ENCODE data around the gene ZRANB1.

ZRANB1 gene

DNA sequence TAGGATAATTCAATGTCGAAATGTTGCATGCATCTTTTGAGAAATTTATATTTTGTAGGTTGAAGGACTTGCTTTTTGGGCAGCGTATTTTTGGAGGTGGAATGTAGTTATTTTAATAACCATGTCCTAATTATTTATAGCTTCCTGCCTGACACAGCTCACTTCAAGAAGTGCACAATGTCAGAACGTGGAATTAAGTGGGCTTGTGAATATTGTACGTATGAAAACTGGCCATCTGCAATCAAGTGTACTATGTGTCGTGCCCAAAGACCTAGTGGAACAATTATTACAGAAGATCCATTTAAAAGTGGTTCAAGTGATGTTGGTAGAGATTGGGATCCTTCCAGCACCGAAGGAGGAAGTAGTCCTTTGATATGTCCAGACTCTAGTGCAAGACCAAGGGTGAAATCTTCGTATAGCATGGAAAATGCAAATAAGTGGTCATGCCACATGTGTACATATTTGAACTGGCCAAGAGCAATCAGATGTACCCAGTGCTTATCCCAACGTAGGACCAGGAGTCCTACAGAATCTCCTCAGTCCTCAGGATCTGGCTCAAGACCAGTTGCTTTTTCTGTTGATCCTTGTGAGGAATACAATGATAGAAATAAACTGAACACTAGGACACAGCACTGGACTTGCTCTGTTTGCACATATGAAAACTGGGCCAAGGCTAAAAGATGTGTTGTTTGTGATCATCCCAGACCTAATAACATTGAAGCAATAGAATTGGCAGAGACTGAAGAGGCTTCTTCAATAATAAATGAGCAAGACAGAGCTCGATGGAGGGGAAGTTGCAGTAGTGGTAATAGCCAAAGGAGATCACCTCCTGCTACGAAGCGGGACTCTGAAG, 620 bp downstream of the ZRANB1 start:
- TF ChIP-seq, protein P1, sequence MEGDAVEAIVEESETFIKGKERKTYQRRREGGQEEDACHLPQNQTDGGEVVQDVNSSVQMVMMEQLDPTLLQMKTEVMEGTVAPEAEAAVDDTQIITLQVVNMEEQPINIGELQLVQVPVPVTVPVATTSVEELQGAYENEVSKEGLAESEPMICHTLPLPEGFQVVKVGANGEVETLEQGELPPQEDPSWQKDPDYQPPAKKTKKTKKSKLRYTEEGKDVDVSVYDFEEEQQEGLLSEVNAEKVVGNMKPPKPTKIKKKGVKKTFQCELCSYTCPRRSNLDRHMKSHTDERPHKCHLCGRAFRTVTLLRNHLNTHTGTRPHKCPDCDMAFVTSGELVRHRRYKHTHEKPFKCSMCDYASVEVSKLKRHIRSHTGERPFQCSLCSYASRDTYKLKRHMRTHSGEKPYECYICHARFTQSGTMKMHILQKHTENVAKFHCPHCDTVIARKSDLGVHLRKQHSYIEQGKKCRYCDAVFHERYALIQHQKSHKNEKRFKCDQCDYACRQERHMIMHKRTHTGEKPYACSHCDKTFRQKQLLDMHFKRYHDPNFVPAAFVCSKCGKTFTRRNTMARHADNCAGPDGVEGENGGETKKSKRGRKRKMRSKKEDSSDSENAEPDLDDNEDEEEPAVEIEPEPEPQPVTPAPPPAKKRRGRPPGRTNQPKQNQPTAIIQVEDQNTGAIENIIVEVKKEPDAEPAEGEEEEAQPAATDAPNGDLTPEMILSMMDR (IDR thresholded peaks at IDR 0.05; ENCODE audit: low read depth, low read length) = no peak

DNA sequence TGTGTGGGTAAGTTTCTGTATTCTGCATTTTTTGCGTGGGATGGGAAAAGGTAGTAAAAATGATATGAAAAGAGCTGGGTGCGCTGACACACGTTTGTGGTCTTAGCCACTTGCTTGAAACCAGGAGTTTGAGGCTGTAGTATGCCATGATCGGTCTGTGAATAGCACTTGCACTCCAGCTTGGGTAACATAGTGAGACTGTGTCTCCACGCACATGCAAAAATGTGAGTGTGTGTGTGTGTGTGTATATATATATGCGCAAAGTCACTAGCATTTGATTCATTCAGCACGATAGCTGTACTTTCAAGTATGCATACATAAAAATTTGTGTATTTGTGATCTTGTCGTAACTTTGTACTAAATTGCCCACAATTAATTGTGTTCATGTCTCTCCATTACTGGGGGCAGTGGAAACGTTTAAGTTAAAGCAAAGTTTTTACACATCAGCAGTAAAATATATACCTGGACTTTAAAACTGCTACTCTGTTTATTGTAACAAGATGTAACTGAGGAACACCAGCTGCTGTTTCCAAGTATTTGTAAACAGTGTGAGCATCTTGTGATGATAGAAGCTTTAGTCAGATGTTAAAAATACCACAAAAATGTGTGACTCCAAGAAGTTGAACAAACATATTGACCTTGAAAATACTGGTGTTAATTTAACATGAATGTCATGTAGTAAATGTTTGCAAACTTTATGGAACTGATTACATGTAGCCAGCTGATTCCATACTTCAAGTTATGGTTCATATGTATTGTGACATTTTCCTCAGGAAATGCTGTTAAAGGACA, 1.6 kb downstream of the ZRANB1 start:
- peak; percentile 70 for DNase-seq (ENCODE audit: extremely low read depth, low read depth)
- TF ChIP-seq, protein P1 (IDR thresholded peaks at IDR 0.05; ENCODE audit: low read depth, low read length) = no peak

More for the DNA sequence above, 620 bp downstream of the ZRANB1 start:
- no peak for DNase-seq (ENCODE audit: extremely low read depth, low read depth)

DNA sequence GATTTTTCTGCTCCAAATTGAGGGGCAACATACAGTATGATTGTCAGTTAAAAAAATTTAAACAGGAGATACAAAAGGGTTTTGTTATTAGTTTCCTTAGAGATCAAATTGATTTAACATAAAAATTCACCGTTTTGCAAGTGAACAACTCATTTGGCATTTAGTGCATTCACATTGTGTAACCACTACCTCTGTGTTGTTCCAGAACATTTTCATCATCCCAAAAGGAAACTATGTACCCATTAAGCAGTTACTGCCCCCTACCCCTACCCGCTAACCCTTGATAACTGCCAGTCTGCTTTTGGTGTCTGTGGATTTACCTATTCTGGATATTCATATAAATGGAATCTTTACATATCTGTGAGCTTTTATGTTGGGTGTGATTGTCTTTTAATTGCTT, 3.1 kb downstream of the ZRANB1 start:
- DNase-seq (ENCODE audit: extremely low read depth, low read depth) = no peak
- TF ChIP-seq, protein P1 (IDR thresholded peaks at IDR 0.05; ENCODE audit: low read depth, low read length) = no peak

DNA sequence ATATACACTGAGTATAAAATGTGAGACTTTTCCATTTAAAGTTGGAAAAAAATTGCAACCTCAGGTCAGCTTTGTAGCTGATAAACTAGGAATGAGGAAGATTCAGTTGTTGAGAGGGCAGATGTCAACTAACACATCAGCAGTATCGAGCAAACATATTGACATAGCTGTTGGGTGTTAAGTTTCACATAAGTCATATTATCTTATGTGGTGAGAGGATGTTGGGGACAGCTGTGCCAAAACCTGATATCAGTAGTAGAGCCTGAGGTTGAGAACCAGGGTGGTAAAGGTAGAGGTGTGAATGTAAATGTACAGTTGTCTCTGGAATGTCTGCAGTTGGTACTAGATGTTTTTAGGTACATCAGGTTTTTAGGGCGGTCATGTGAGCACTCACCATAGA, 5.0 kb downstream of the ZRANB1 start:
- no peak for DNase-seq (ENCODE audit: extremely low read depth, low read depth)
- TF ChIP-seq, protein P1 (IDR thresholded peaks at IDR 0.05; ENCODE audit: low read depth, low read length) = no peak

DNA sequence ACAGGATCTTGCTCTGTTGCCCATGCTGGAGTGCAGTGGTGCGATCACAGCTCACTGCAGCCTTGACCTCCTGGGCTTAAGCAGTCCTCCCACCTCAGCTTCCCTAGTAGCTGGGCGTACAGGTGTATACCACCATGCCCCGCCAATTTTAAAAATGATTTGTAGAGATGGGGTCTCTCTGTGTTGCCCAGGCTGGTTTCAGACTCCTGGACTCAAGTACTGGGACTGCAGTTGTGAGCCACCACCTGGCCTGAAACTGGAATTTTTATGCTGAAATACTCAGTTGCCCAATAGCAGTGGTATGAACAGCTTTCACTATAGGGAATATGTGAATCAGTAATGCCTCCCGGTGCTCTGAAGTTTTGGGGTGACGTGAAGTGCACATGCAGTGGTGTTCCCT, 7.6 kb downstream of the ZRANB1 start:
- TF ChIP-seq, protein P1 (IDR thresholded peaks at IDR 0.05; ENCODE audit: low read depth, low read length) = no peak
- DNase-seq (ENCODE audit: extremely low read depth, low read depth) = no peak

DNA sequence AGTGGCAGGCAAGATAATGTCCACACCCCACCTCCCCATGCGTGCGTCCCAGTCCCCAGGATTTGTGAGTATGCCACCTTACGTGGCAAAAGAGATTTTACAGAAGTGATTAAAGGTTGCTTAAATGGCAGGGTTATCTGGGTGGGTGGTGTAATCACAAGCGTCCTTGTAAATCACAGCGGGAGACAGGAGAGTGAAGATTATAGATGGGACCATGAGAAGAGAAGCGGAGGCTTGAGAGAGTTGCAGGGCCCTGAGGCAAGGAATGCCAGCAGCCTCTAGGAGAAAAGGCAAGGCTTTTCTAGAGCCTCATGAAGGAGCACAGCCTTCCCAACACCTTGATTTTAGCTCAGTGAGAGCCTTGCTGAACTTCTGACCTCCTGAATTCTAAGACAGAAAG, 10.2 kb downstream of the ZRANB1 start:
- no peak for DNase-seq (ENCODE audit: extremely low read depth, low read depth)
- TF ChIP-seq, protein P1 (IDR thresholded peaks at IDR 0.05; ENCODE audit: low read depth, low read length) = no peak

DNA sequence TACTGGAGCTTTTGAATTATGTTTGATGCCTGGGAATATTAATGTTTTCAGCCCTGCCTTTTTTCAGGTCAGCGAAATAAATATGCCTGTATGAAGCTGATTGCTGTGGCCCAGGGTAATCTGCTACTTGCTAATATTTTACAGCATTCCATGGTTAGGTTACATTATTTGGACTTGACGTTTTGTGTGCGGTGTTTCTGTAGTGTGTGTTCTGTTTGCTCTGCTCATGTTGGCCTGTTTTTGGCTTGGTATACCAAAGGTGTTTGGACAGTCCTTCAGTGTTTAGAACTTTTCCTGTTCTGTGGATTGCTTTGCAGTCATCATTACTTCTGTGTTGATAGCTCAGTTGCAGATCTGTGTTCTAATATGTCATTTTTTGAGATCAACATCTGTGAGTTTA, 11.5 kb downstream of the ZRANB1 start:
- TF ChIP-seq, protein P1 (IDR thresholded peaks at IDR 0.05; ENCODE audit: low read depth, low read length) = no peak
- DNase-seq (ENCODE audit: extremely low read depth, low read depth) = no peak

Data from AG09319 (cell line).